GM11168 (cell line): ENCODE measurements around the gene ELOVL5.
"Not testable (repeated sequence)": the region's sequence is repeated elsewhere in the genome, so short reads cannot be mapped to it uniquely, and the experiment has no call there.

Source experiments
- in situ Hi-C: fragments of 300-500 bp; cut with MboI; formaldehyde crosslinking; loops from one replicate; pipeline ENCODE4 v1.12.0; 2022; ENCODE audit warnings: low sequenced_read_pairs; ENCODE audit not compliant: unreplicated experiment

Gene ELOVL5

DNA sequence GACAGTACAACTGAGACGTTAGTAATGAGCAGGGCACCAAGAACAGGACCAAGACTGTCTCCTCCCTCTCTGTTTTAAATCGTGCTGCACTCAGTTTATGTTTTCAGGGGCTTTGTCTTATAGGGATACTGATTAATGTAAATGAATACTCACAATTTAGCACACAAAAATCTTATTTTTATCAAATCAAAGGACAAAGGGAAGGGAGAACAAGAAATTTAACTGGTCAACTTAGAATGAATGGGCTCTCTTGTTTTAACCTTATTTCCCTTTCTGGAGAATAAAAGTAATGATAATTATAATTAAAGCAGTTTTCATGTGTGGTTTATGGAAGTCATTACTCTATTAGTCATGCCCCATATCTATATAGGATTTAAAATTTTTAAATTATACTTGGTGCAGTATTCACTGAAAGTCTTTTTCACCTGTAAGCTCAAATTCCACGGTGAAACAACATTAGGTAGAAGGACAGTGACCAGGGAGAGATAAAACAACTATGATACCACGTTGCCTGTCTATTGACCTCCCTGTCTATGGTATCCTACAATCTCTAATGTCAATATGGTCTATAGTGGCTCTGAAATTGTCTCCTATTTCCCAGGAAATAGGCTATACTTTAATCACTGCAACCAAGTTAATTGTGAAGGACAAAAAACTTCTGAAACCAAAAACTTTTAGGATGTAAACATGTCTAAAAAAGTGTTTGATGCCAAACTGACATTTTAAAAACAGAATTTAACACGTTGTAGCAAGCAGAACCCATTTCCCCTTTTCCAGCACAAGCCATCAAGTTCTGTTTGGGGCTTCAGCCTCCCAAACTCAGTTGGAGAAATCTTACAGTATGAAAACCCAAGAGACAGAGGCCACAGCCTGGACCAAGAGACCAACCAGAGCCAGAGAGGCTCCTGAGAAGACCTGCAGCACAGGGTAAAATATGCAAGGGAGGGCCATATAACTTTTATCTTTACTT lies 15.0 kb downstream of the ELOVL5 start:
- in situ Hi-C loops, result no loop called here

GRCh38 chr6:53331678-53332077 lies 17.1 kb downstream of the ELOVL5 start:
- in situ Hi-C loops, result no loop called here

GRCh38 chr6:53330137-53330536 lies 18.6 kb downstream of the ELOVL5 start:
- in situ Hi-C loops, result no loop called here

- in situ Hi-C loops, result no loop called here
These were observed 20.4 kb downstream of the ELOVL5 start for GRCh38 chr6:53328375-53328774.

GRCh38 chr6:53327017-53327395 lies 21.7 kb downstream of the ELOVL5 start:
- in situ Hi-C loops, result no loop called here

DNA sequence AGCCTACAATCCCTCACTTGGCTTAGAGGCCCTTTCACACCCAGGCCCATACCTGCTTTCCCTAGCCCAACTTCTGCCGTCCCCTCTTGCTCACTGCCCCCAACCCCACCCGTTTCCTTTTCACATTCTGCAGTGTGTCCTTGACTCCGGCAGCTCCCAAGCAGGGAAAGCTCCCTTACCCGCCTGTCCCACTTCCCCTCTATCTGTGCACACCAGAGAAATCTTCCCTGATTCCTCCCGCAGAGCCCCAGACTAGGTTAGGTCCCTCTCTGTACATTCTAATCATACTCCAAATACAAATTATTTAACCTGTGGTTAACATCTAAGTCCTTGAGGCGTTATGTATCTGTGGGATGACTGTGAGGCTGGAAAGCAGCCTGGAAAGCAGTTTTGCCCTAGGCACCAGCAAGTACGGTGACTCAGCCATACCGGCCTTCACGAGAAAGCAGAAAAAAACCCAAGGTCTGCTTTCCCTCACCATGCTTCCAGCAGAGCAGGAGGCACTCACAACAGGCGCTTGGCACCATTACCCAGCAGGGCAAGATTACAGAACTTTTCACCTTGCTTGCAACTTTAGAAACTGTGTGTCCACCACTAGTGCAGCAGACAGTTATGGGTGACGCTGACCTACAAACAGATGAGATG lies 22.3 kb downstream of the ELOVL5 start:
- in situ Hi-C loops, result no loop called here

- in situ Hi-C loops, result no loop called here
These were observed 23.0 kb downstream of the ELOVL5 start for GRCh38 chr6:53325785-53326184.

DNA sequence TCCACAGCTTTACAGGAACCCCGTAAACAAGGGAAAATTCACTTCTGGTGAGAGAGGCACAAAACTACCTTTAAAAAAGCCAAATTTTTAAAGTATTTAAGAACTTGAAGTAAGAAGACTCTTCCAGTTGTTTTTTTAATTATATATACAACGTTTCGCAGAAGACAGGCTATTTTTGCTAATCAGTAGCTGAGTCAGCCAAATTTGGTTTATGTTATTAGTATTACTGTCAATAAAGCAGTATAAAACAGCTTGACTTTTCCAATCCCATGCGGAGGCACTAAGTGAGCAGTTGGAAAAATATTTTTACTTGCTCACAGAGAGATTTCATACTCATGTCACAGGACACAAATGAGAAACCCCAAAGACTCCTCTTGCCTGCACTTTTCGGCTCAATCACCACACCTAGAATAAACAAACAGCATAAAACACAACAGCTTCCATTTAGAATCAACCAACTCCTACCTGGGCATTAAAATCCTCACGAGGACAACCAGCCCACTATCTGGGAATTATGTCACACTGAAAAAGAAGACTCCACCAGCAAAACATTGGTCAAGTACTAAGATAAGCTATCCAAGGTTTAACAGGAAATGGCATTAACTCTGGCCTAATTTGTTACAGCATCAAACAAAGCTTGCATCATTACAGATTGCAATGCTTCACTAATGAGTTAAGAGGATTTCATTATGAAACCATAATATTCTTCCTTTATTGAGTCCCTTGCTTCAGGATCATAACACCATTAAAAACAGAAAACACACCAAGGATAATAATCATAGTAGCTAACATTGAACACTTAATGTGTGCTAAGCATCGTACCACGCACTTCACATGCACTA lies 26.3 kb downstream of the ELOVL5 start:
- in situ Hi-C loops, result no loop called here

DNA sequence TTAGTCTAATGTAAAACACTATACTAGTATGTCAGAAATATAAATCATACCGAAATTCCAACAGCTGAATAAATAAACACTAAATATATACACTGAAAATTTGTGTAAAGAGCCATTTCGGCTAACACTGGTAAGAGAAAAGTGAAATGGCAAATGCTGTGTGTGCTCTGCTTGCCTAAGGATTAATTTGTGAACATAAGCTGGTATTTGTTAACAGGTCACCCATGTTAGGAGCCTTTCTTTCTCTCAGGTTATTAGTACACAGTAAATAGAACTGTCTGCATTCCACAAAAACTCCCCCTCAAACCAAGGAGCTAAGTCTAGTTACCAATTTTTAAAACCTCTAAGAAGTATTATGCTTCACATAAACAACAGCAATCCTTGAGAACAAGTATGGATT lies 27.0 kb downstream of the ELOVL5 start:
- in situ Hi-C loops, result no loop called here

DNA sequence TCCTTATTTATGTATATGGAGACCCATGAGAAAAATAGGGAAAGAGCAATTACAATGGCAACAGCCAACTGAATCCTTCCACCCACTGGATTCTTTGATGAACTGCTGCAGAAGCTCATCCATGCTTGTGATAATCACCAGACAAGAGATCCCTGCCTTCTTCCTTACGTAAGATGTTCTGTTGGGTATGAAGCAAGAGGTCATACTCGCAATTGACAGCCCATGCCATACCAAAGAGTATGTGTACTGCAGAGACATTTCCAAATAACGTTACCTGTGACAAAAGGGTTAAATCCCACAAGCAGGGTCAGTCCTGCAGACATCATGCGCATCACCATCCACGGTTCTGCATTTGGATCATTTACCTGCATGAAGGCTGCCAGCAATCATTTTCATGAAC lies 27.8 kb downstream of the ELOVL5 start:
- in situ Hi-C loops, result no loop called here

DNA sequence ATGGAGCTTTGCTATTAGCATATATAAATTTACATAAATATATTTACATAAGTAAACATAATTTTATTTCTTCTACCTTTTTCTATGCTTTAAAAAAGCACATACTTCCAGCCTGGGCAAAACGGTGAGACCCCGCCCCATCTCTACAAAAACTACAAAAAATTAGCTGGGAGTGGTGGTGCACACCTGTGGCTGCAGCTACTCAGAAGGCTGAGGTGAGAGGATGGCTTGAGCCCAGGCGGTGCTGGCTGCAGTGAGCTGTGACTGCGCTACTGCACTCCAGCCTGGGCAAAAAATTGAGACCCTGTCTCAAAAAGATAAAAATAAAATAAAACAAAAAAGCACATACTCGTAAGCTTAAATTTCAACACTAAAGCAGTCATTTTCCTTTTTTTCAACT lies 30.3 kb downstream of the ELOVL5 start:
- in situ Hi-C loops, result no loop called here

- in situ Hi-C loops, result no loop called here
These were observed 30.9 kb downstream of the ELOVL5 start for GRCh38 chr6:53317861-53318260.

GRCh38 chr6:53317299-53317698 lies 31.5 kb downstream of the ELOVL5 start:
- in situ Hi-C loops, result not testable (repeated sequence)

- in situ Hi-C loops, result no loop called here
These were observed 32.6 kb downstream of the ELOVL5 start for GRCh38 chr6:53316142-53316541.

GRCh38 chr6:53315086-53315724 lies 33.5 kb downstream of the ELOVL5 start:
- in situ Hi-C loops, result no loop called here

- in situ Hi-C loops, result no loop called here
These were observed 34.9 kb downstream of the ELOVL5 start for GRCh38 chr6:53313784-53314400.

- in situ Hi-C loops, result no loop called here
These were observed 36.4 kb downstream of the ELOVL5 start for GRCh38 chr6:53312355-53312754.

GRCh38 chr6:53311586-53311935 lies 37.2 kb downstream of the ELOVL5 start:
- in situ Hi-C loops, result no loop called here

- in situ Hi-C loops, result no loop called here
These were observed 37.8 kb downstream of the ELOVL5 start for GRCh38 chr6:53310771-53311585.
